ENCODE results near the gene HS2ST1.

- TF ChIP-seq, protein P1, sequence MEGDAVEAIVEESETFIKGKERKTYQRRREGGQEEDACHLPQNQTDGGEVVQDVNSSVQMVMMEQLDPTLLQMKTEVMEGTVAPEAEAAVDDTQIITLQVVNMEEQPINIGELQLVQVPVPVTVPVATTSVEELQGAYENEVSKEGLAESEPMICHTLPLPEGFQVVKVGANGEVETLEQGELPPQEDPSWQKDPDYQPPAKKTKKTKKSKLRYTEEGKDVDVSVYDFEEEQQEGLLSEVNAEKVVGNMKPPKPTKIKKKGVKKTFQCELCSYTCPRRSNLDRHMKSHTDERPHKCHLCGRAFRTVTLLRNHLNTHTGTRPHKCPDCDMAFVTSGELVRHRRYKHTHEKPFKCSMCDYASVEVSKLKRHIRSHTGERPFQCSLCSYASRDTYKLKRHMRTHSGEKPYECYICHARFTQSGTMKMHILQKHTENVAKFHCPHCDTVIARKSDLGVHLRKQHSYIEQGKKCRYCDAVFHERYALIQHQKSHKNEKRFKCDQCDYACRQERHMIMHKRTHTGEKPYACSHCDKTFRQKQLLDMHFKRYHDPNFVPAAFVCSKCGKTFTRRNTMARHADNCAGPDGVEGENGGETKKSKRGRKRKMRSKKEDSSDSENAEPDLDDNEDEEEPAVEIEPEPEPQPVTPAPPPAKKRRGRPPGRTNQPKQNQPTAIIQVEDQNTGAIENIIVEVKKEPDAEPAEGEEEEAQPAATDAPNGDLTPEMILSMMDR (IDR thresholded peaks at IDR 0.05): no peak
- no peak for TF ChIP-seq POLR2A (IDR thresholded peaks at IDR 0.05)
Observed at GRCh38 chr1:86866665-86867064, 47.8 kb upstream of the HS2ST1 start.

All from body of pancreas (tissue), 4 donors.